GM19193 (cell line): Measurements from ENCODE around the gene GPR152.

Experiments
- POLR2A ChIP-seq: IDR thresholded peaks from 4 replicates; pipeline ENCODE4 v1.6.1; 2011; ENCODE audit not compliant: insufficient read depth, insufficient read length; ENCODE audit errors: extremely low read depth

GPR152 gene

GRCh38 chr11:67429038-67429668, 23.4 kb downstream of the GPR152 start:
- TF ChIP-seq POLR2A = no peak

- peak; percentile 91 for TF ChIP-seq POLR2A
Observed at GRCh38 chr11:67428052-67429001, 24.2 kb downstream of the GPR152 start, which contains the start of gene RPS6KB2. TSS of gene RPS6KB2 (plus strand) at chr11:67428494. CDS start at chr11:67428546, 52 bp downstream.

GRCh38 chr11:67423891-67424613, 28.5 kb downstream of the GPR152 start:
- TF ChIP-seq POLR2A = no peak

GRCh38 chr11:67423466-67423865, 29.1 kb downstream of the GPR152 start:
- TF ChIP-seq POLR2A = no peak

GRCh38 chr11:67422891-67423290, 29.6 kb downstream of the GPR152 start:
- TF ChIP-seq POLR2A = no peak

GRCh38 chr11:67421430-67422031, 31.0 kb downstream of the GPR152 start:
- TF ChIP-seq POLR2A = no peak

GRCh38 chr11:67420646-67421429, 31.7 kb downstream of the GPR152 start:
- no peak for TF ChIP-seq POLR2A

GRCh38 chr11:67420147-67420645, 32.3 kb downstream of the GPR152 start:
- no peak for TF ChIP-seq POLR2A

- TF ChIP-seq POLR2A = no peak
Observed at GRCh38 chr11:67419325-67420049, 33.0 kb downstream of the GPR152 start.

- no peak for TF ChIP-seq POLR2A
Observed at GRCh38 chr11:67418476-67419281, 33.9 kb downstream of the GPR152 start.

GRCh38 chr11:67417425-67417824, 35.1 kb downstream of the GPR152 start:
- no peak for TF ChIP-seq POLR2A
